ENCODE results near the gene ABCB6.

The ABCB6 gene

DNA sequence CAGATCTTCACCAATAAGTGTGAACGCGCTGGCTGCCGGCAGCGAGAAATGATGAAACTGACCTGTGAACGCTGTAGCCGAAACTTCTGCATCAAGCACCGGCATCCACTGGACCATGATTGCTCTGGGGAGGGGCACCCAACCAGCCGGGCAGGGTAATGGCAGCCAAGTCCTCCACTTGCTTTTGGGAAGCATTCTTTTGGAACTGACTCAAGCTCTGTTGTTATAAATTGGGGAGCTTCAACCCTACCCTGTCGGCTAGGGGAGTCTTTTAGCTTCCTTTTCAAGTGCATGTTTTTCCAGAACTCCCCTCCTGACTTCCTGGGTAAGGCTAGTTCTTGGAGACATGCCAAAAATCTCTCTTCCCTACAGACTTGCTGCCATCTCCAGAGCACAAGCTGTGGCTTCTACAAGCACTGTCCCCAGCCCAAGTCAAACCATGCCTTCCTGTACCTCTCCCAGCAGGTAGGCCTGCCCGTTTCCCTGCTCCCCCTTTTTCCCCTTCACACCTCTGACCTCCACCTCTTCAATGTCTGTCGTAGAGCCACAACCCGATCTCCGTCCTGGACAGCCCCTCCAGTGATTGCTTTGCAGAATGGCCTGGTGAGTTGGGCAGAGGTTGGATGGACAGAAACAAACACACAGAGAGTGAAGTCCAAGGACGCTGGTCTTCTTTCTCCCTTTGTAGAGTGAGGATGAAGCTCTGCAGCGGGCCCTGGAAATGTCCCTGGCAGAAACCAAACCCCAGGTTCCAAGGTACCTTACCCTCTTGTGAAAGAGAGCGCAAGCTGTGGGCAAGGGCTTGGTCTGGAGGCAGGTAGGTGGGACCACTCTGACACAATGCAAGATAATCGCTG, 10.6 kb downstream of the ABCB6 start:
- H3K4me3 ChIP-seq (ENCODE audit: low read depth, low read length) = peak overlapping the region; percentile 64
- TF ChIP-seq, protein P1, sequence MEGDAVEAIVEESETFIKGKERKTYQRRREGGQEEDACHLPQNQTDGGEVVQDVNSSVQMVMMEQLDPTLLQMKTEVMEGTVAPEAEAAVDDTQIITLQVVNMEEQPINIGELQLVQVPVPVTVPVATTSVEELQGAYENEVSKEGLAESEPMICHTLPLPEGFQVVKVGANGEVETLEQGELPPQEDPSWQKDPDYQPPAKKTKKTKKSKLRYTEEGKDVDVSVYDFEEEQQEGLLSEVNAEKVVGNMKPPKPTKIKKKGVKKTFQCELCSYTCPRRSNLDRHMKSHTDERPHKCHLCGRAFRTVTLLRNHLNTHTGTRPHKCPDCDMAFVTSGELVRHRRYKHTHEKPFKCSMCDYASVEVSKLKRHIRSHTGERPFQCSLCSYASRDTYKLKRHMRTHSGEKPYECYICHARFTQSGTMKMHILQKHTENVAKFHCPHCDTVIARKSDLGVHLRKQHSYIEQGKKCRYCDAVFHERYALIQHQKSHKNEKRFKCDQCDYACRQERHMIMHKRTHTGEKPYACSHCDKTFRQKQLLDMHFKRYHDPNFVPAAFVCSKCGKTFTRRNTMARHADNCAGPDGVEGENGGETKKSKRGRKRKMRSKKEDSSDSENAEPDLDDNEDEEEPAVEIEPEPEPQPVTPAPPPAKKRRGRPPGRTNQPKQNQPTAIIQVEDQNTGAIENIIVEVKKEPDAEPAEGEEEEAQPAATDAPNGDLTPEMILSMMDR (IDR thresholded peaks at IDR 0.05; ENCODE audit: low read depth, low read length, missing control alignments) = no peak
- no peak for DNase-seq (ENCODE audit: low read depth)
- in situ Hi-C loops (cut with HindIII; ENCODE audit: low sequenced_read_pairs) = no loop called here

DNA sequence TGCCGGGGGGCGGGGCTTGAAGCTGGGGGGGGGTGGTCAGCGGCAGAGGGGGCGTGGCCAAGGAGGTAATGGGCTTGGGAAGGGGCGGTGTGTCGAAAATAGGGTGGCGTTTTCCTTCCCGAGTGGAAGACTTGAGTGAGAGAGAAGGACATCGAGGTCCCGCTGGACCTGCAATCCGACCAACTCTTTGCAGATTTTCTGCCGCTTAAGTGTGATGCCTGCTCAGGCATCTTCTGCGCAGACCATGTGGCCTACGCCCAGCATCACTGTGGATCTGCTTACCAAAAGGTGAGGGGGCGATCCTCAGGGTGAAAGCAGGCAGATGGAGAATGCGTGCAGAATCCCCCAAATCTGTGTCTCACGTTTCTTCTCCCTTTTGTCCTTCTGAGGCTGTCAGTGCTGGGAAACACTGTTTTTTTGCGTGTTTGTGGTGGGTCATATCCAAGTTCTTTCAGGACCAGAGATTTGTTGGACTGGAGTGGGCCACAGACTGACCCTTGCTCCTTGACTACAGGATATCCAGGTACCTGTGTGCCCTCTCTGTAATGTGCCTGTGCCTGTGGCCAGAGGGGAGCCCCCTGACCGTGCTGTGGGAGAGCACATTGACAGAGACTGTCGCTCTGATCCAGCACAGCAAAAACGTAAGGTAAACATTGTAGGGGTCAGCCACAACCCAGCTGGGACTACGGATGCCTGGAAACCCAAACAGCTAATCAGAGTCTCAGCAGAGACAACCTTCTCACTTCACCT, 11.4 kb downstream of the ABCB6 start:
- TF ChIP-seq, protein P1 (IDR thresholded peaks at IDR 0.05; ENCODE audit: low read depth, low read length, missing control alignments) = no peak
- peak overlapping the region; percentile 64 for H3K4me3 ChIP-seq (ENCODE audit: low read depth, low read length)
- in situ Hi-C loops (cut with HindIII; ENCODE audit: low sequenced_read_pairs) = no loop called here
- no peak for DNase-seq (ENCODE audit: low read depth)

DNA sequence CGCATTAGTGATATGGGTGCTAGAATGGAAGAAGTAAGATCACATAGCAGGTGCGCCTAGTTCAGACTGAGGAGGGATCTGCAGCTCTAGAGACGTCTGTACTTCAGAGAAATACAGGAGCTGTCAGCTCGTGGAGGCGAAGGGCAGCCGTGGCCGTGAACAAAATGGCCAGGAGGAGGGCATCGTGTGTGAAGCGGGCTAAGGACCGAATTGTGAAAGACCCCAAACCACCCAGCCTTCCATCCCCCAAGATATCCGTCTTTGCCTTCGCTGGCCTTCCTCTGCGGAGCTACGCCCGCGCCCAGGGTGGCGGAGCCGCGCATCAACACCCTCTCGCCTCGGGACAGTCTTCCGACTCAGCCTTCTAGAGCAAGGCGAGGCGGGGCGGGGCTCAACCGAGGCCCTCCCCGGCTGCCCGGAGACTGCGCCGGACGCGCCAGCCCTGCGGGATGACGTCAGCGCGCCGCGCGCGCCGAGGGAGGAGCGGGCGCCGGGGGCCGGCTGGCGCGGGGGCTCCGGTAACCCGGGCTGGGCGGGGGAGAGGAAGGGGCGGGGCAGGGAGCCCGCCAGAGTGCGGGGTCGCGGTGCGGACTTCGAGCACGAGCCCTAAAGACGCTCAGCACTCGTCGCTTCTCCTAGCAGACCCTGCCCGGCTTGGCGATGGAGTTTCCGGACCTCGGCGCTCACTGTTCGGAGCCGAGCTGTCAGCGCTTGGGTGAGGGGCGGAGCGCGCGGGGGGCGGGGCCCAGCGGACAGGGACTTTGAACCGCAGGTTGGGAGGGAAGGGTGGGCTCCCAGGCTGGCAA, 12.2 kb downstream of the ABCB6 start, which contains the start of gene ZFAND2B:
ZFAND2B (plus strand) TSS at position 455 of the 806 bp plus-strand sequence; CDS start at position 661, 206 bp downstream.
- peak within 1 kb of the TSS; percentile 64 for H3K4me3 ChIP-seq (ENCODE audit: low read depth, low read length)
- in situ Hi-C loops (cut with HindIII; ENCODE audit: low sequenced_read_pairs) = no loop called here
- peak; percentile 74 for DNase-seq (ENCODE audit: low read depth)
- TF ChIP-seq, protein P1 (IDR thresholded peaks at IDR 0.05; ENCODE audit: low read depth, low read length, missing control alignments) = no peak

DNA sequence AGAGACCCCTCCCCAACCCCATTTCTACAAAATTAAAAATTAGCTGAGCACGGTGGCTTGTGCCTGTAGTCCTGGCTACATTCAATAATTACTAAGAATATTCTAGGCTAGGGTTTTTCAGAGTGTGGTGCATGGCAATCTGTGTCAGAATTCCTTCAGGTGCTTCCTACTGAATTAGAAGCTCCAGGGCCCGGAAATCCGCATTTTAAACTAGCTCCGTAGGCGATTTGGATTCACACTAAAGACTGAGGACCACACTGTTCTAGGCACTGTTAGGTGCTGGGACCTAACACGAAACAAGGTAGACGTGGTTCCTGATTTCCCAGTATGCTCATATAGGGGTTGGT, 12.8 kb downstream of the ABCB6 start:
- in situ Hi-C loops (cut with HindIII; ENCODE audit: low sequenced_read_pairs) = no loop called here
- TF ChIP-seq, protein P1 (IDR thresholded peaks at IDR 0.05; ENCODE audit: low read depth, low read length, missing control alignments) = no peak
- no peak for DNase-seq (ENCODE audit: low read depth)
- peak overlapping the region; percentile 64 for H3K4me3 ChIP-seq (ENCODE audit: low read depth, low read length)

DNA sequence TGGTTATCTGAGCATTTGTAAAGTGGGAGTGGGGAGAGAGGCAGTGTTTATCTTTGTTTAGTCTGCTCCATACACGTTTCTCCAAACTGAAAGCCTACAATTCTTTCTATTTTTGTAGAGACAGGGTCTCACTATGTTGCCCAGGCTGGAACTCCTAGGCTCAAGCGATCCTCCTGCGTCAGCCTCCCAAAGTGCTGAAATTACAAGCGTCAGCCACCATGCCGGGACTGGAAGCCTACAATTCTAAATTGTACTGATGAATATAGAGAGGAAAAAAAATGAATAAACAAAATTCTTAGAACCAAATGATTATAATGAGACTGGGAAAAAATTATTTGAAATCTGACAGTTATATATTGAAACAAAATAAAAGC, 13.6 kb downstream of the ABCB6 start:
- in situ Hi-C loops (cut with HindIII; ENCODE audit: low sequenced_read_pairs) = no loop called here
- DNase-seq (ENCODE audit: low read depth) = no peak
- TF ChIP-seq, protein P1 (IDR thresholded peaks at IDR 0.05; ENCODE audit: low read depth, low read length, missing control alignments) = no peak
- no peak overlapping the region for H3K4me3 ChIP-seq (ENCODE audit: low read depth, low read length)

All from astrocyte of the cerebellum (primary cell).